ENCODE data around the gene ZNRF3. TPM values are rescaled to one million over a fixed set of nuclear protein-coding genes. Genes with fewer than 3 reads are reported as not detected.

The ZNRF3 gene
- total and polyA plus RNA-seq, 8 donors, result 8.8 to 30.4 (median 27.2) TPM

- no peaks in the 10 kb centered on the region for H3K4me1 ChIP-seq
- no peaks in the 10 kb centered on the region for H3K27me3 ChIP-seq
- DNase-seq, result no peak
- ATAC-seq, result no peak
- H3K27ac ChIP-seq, result no peak overlapping the region
- H3K36me3 ChIP-seq, result no peaks in the 10 kb centered on the region
- TF ChIP-seq CTCF (IDR thresholded peaks at IDR 0.05), result no peak
- H3K4me3 ChIP-seq, result no peak overlapping the region
- intact Hi-C loops (cut with DNase I), result no loop called here
- no peaks in the 10 kb centered on the region for H3K9me3 ChIP-seq
Measured at GRCh38 chr22:28936200-28936599, 52.8 kb downstream of the ZNRF3 start.

- no peak for TF ChIP-seq CTCF (IDR thresholded peaks at IDR 0.05)
- intact Hi-C loops (cut with DNase I), result no loop called here
- no peak for ATAC-seq
- no peaks in the 10 kb centered on the region for H3K36me3 ChIP-seq
- H3K4me3 ChIP-seq, result no peak overlapping the region
- H3K27ac ChIP-seq, result no peak overlapping the region
- no peaks in the 10 kb centered on the region for H3K27me3 ChIP-seq
- no peaks in the 10 kb centered on the region for H3K9me3 ChIP-seq
- no peak for DNase-seq
- no peaks in the 10 kb centered on the region for H3K4me1 ChIP-seq
Measured at GRCh38 chr22:28937206-28938025, 54.0 kb downstream of the ZNRF3 start.

- H3K27me3 ChIP-seq, result no peaks in the 10 kb centered on the region
- peaks cover 0 to 4% of the 10 kb centered on the region in 2 donors for H3K4me1 ChIP-seq
- no peak overlapping the region for H3K27ac ChIP-seq
- DNase-seq (no peak), ATAC-seq (no peak)
- H3K36me3 ChIP-seq, result no peaks in the 10 kb centered on the region
- TF ChIP-seq CTCF (IDR thresholded peaks at IDR 0.05), result no peak
- H3K4me3 ChIP-seq, result no peak overlapping the region
- intact Hi-C loops (cut with DNase I), result no loop called here
- H3K9me3 ChIP-seq, result no peaks in the 10 kb centered on the region
Measured at GRCh38 chr22:28938286-28938833, 55.0 kb downstream of the ZNRF3 start.

- H3K9me3 ChIP-seq, result no peaks in the 10 kb centered on the region
- H3K4me3 ChIP-seq, result no peak overlapping the region
- H3K27me3 ChIP-seq, result no peaks in the 10 kb centered on the region
- H3K27ac ChIP-seq, result no peak overlapping the region
- no peak for TF ChIP-seq CTCF (IDR thresholded peaks at IDR 0.05)
- intact Hi-C loops (cut with DNase I), result no loop called here
- H3K36me3 ChIP-seq, result no peaks in the 10 kb centered on the region
- H3K4me1 ChIP-seq, result peaks cover 0 to 12% of the 10 kb centered on the region in 2 donors
- no peak for DNase-seq
- no peak for ATAC-seq
Measured at GRCh38 chr22:28939394-28939793, 56.0 kb downstream of the ZNRF3 start.

- Histone ChIP-seq H3K36me3 (no peaks in the 10 kb centered on the region), H3K27ac (no peak overlapping the region), H3K4me3 (no peak overlapping the region), H3K9me3 (no peaks in the 10 kb centered on the region), H3K4me1 (peaks cover 0 to 12% of the 10 kb centered on the region in 2 donors), H3K27me3 (no peaks in the 10 kb centered on the region)
- intact Hi-C loops (cut with DNase I), result no loop called here
- no peak for ATAC-seq
- DNase-seq, result no peak
- no peak for TF ChIP-seq CTCF (IDR thresholded peaks at IDR 0.05)
Measured at GRCh38 chr22:28939932-28940331, 56.6 kb downstream of the ZNRF3 start.
